HepG2 (cell line): Measurements from ENCODE around the gene PCDHB11. TPM values are rescaled to one million over a fixed set of nuclear protein-coding genes. Genes with fewer than 3 reads are reported as not detected.
A peak's percentile ranks its signal among the peaks of the same experiment; 100 is the strongest.

ENCODE experiments used
- ARHGAP35 ChIP-seq: sonication (generic); formaldehyde crosslinking; IDR thresholded peaks from 2 replicates; pipeline ENCODE4 v1.9.0; 2022; ENCODE audit warnings: mild to moderate bottlenecking, inconsistent platforms, moderate library complexity, missing genetic modification reagents, borderline replicate concordance
- ARID3A ChIP-seq: IDR thresholded peaks from 2 replicates; pipeline ENCODE4 v1.6.1; 2012; ENCODE audit warnings: low read depth, low read length, improper control_type of control experiment
- BCL3 ChIP-seq: sonication (generic); formaldehyde crosslinking; IDR thresholded peaks from 2 replicates; pipeline ENCODE4 v1.5.1; 2020; ENCODE audit warnings: mild to moderate bottlenecking, missing genetic modification reagents, moderate library complexity
- CCAR2 ChIP-seq: fragments of 200-400 bp; formaldehyde crosslinking; optimal IDR thresholded peaks from 2 replicates; pipeline ENCODE3; 2018; ENCODE audit warnings: low read depth, mild to moderate bottlenecking, low read length, moderate library complexity
- FOXK2 ChIP-seq: fragments of 450-650 bp; IDR thresholded peaks from 2 replicates; pipeline ENCODE4 v1.6.1; 2016
- HNRNPH1 ChIP-seq: fragments of 200-400 bp; formaldehyde crosslinking; optimal IDR thresholded peaks from 2 replicates; pipeline ENCODE3; 2017; ENCODE audit warnings: mild to moderate bottlenecking, low read depth, low read length
- MAX ChIP-seq: IDR thresholded peaks from 2 replicates; pipeline ENCODE4 v1.6.1; 2012; ENCODE audit warnings: inconsistent platforms
- MTA1 ChIP-seq: sonication (generic); formaldehyde crosslinking; IDR thresholded peaks from 2 replicates; pipeline ENCODE4 v1.4.0; 2020; ENCODE audit warnings: missing genetic modification reagents, mild to moderate bottlenecking, borderline replicate concordance
- MTA3 ChIP-seq: sonication (generic); formaldehyde crosslinking; IDR thresholded peaks from 2 replicates; pipeline ENCODE4 v1.4.0; 2020; ENCODE audit warnings: missing genetic modification reagents
- NFE2L1 ChIP-seq: sonication (generic); formaldehyde crosslinking; IDR thresholded peaks from 2 replicates; pipeline ENCODE4 v1.4.0; 2020; ENCODE audit warnings: missing genetic modification reagents, mild to moderate bottlenecking, borderline replicate concordance
- NR0B2 ChIP-seq: sonication (generic); formaldehyde crosslinking; IDR thresholded peaks from 2 replicates; pipeline ENCODE4 v1.4.0; 2020; ENCODE audit warnings: mild to moderate bottlenecking, missing genetic modification reagents
- PHF5A ChIP-seq: IDR thresholded peaks from one replicate; pipeline ENCODE4 v1.6.1; 2018; ENCODE audit warnings: low read depth, missing genetic modification reagents; ENCODE audit not compliant: unreplicated experiment
- REST ChIP-seq, 2 experiments: IDR thresholded peaks; 2 replicates each; pipeline ENCODE4 v1.6.1; 2011 to 2012; ENCODE audit warnings: low read length in 2 of 2, borderline replicate concordance in 1 of 2, low read depth in 1 of 2, mild to moderate bottlenecking in 1 of 2, moderate library complexity in 1 of 2
- RFX5 ChIP-seq: IDR thresholded peaks from 2 replicates; pipeline ENCODE4 v1.6.1; 2011; ENCODE audit warnings: low read depth, low read length, improper control_type of control experiment
- SETDB1 ChIP-seq: sonication (generic); formaldehyde crosslinking; IDR thresholded peaks from 2 replicates; pipeline ENCODE4 v1.5.1; 2020; ENCODE audit warnings: missing genetic modification reagents, mild to moderate bottlenecking, borderline replicate concordance
- SKI ChIP-seq: fragments of 450-650 bp; IDR thresholded peaks from one replicate; pipeline ENCODE4 v1.6.1; 2018; ENCODE audit warnings: mild to moderate bottlenecking; ENCODE audit not compliant: partially characterized antibody
- SMAD9 ChIP-seq: sonication (generic); formaldehyde crosslinking; IDR thresholded peaks from 2 replicates; pipeline ENCODE4 v1.5.1; 2020; ENCODE audit warnings: mild to moderate bottlenecking, missing genetic modification reagents
- SNAI1 ChIP-seq: sonication (generic); formaldehyde crosslinking; IDR thresholded peaks from 2 replicates; pipeline ENCODE4 v1.5.0; 2020; ENCODE audit warnings: mild to moderate bottlenecking, missing genetic modification reagents, borderline replicate concordance
- STAG1 ChIP-seq: sonication (generic); formaldehyde crosslinking; IDR thresholded peaks from 2 replicates; pipeline ENCODE4 v1.4.0; 2020; ENCODE audit warnings: missing genetic modification reagents
- ZMAT5 ChIP-seq: sonication (generic); formaldehyde crosslinking; IDR thresholded peaks from 2 replicates; pipeline ENCODE4 v1.5.0; 2020; ENCODE audit warnings: mild to moderate bottlenecking, low read depth, missing genetic modification reagents, borderline replicate concordance
- ZNF180 ChIP-seq: sonication (generic); formaldehyde crosslinking; IDR thresholded peaks from 2 replicates; pipeline ENCODE4 v1.4.0; 2020; ENCODE audit warnings: low read depth, missing genetic modification reagents, borderline replicate concordance
- polyA plus RNA-seq, 8 experiments: library from polyadenylated mRNA; depleted of rRNA in 3 of 8; stranded (reverse) in 7 of 8; unstranded in 1 of 8; fragments of >200 nt; fragmentation: Illumina TruSeq in 4 of 8; extraction: Trizol in 4 of 8; gene quantifications; 2 replicates each; pipeline versions ENCODE4 v1.2.1 to v1.2.3, GENCODE V29; 2011 to 2016; ENCODE audit warnings: low read depth in 4 of 8, missing spikeins in 1 of 8, mixed read lengths in 1 of 8; ENCODE audit not compliant: insufficient read depth in 1 of 8
- total RNA-seq, 5 experiments: library from RNA; depleted of rRNA; stranded (reverse); fragments of >200 nt; fragmentation: Illumina TruSeq; extraction: Trizol; gene quantifications; 2 replicates each; pipeline ENCODE4 v1.2.3, GENCODE V29; 2016; ENCODE audit warnings: low read depth in 1 of 5

PCDHB11 gene
- total and polyA plus RNA-seq, 2 of the 13 experiments (the other 11 are each of a cell fraction or from before 2014, with no cell fraction given) = 0.07 TPM; not detected in 1

- TF ChIP-seq REST (IDR thresholded peaks at IDR 0.05; ENCODE audit: borderline replicate concordance in 1 of 2, low read depth in 1 of 2, low read length in 2 of 2) (no peak), NR0B2 (CRISPR knock-in tag) (no peak), NFE2L1 (CRISPR knock-in tag) (no peak), CCAR2 (no peak), RFX5 (no peak), STAG1 (CRISPR knock-in tag) (peak; percentile 21; the same call in 1 of the 2 replicates), ARHGAP35 (no peak), ZMAT5 (CRISPR knock-in tag) (no peak), MAX (no peak), SETDB1 (CRISPR knock-in tag) (no peak), SNAI1 (CRISPR knock-in tag) (no peak), MTA3 (CRISPR knock-in tag) (no peak), BCL3 (no peak), HNRNPH1 (no peak), SMAD9 (no peak), PHF5A (CRISPR knock-in tag) (no peak), SKI (no peak), ARID3A (0 out of 2 replicates have a peak, but pooled peaks have one; percentile 23), FOXK2 (no peak), MTA1 (CRISPR knock-in tag) (no peak), ZNF180 (CRISPR knock-in tag) (no peak)
Observed at GRCh38 chr5:141172381-141173204, 26.8 kb upstream of the PCDHB11 start, which contains the start of gene PCDHB7 (continued).
